Left lung (tissue), 10 donors: ENCODE data around the gene NOX5. TPM values are rescaled to one million over a fixed set of nuclear protein-coding genes. Genes with fewer than 3 reads are reported as not detected.

ENCODE experiments used
- ATAC-seq: fragments of 200-7000 bp; cut with Tn5 transposase; one replicate; pipeline ENCODE4 v1.9.1; 2020; ENCODE audit warnings: moderate library complexity
- DNase-seq, 4 donors: peaks; one replicate each; pipeline ENCODE4 v3.0.0-alpha.2; 2013 to 2020
- H3K27ac ChIP-seq, 2 donors: fragments of 200-600 bp; sonication (generic) in 1 of 2; one replicate each; pipeline versions ENCODE4 v1.5.0 to v1.8.0; 2020 to 2021
- H3K27me3 ChIP-seq, 2 donors: fragments of 200-600 bp; sonication (generic) in 1 of 2; one replicate each; pipeline versions ENCODE4 v1.5.0 to v1.8.0; 2020 to 2021
- H3K36me3 ChIP-seq, 2 donors: fragments of 200-600 bp; sonication (generic) in 1 of 2; one replicate each; pipeline versions ENCODE4 v1.5.0 to v1.8.0; 2020 to 2021
- H3K4me1 ChIP-seq, 2 donors: fragments of 200-600 bp; one replicate each; pipeline ENCODE4 v1.8.0; 2021
- H3K4me3 ChIP-seq, 2 donors: fragments of 200-600 bp; sonication (generic) in 1 of 2; one replicate each; pipeline versions ENCODE4 v1.5.0 to v1.8.0; 2020 to 2021; ENCODE audit warnings: mild to moderate bottlenecking in 1 of 2
- H3K9me3 ChIP-seq, 2 donors: fragments of 200-600 bp; sonication (generic) in 1 of 2; one replicate each; pipeline versions ENCODE4 v1.5.0 to v1.8.0; 2020 to 2021
- intact Hi-C, 2 donors: fragments of 100-400 bp; cut with DNase I; formaldehyde crosslinking; loops; one replicate each; pipeline versions ENCODE4 v1.11.2 to v1.14.2; 2022
- polyA plus RNA-seq, 6 donors: library from polyadenylated mRNA; unstranded; fragments of 120-200 nt; gene quantifications; one replicate each; pipeline ENCODE4 v1.2.1, GENCODE V29; 2013; ENCODE audit not compliant: insufficient read length in 6 of 6
- total RNA-seq, 2 donors: library from RNA; stranded (reverse); fragmentation: NEBNext Ultra II Directional; extraction: Animal tissue kit (Norgen Biotek cat#: 25700); gene quantifications; one replicate each; pipeline ENCODE4 v1.2.1, GENCODE V29; 2021
- TF ChIP-seq, protein P1 (sequence below), 2 donors: fragments of 200-600 bp; sonication (generic) in 1 of 2; IDR thresholded peaks; one replicate each; pipeline versions ENCODE4 v1.5.0 to v1.8.0; 2021; ENCODE audit warnings: antibody characterized with exemption in 2 of 2
- donor health status: DM: no; HTN: yes; CAD: no.
- donor health status: DM: no; HTN: no; CAD: no.

Gene NOX5
- total and polyA plus RNA-seq, 8 donors: 0.16 to 0.83 (median 0.41) TPM

- no peak overlapping the region for H3K4me3 ChIP-seq
These were observed 84.3 kb downstream of the NOX5 start for GRCh38 chr15:69098771-69099170.

DNA sequence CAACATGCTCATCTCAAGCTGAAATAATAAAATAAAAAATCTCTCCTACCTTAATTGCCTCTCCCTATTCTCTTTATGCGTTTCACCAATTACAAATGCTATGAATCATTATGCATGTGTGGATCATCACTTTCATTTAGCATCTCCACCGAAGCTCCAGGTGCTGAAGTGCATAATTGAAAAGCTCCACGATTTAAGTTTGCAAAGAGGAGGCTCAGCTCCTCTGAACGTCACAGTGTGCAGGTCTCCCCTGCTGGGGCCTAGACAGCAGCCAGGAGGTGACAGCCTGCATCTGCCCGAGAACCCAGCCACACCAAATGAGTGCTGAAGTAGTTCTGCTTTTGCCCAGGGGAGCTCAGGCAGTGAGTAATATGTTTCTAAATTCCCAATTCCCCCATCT, 85.4 kb downstream of the NOX5 start:
- no peak for DNase-seq
- intact Hi-C loops: no loop called here
- no peaks in the 10 kb centered on the region for H3K4me1 ChIP-seq
- no peak overlapping the region for H3K4me3 ChIP-seq
- no peaks in the 10 kb centered on the region for H3K36me3 ChIP-seq
- H3K27ac ChIP-seq: no peak overlapping the region
- ATAC-seq: no peak
- TF ChIP-seq, protein P1, sequence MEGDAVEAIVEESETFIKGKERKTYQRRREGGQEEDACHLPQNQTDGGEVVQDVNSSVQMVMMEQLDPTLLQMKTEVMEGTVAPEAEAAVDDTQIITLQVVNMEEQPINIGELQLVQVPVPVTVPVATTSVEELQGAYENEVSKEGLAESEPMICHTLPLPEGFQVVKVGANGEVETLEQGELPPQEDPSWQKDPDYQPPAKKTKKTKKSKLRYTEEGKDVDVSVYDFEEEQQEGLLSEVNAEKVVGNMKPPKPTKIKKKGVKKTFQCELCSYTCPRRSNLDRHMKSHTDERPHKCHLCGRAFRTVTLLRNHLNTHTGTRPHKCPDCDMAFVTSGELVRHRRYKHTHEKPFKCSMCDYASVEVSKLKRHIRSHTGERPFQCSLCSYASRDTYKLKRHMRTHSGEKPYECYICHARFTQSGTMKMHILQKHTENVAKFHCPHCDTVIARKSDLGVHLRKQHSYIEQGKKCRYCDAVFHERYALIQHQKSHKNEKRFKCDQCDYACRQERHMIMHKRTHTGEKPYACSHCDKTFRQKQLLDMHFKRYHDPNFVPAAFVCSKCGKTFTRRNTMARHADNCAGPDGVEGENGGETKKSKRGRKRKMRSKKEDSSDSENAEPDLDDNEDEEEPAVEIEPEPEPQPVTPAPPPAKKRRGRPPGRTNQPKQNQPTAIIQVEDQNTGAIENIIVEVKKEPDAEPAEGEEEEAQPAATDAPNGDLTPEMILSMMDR (IDR thresholded peaks at IDR 0.05): no peak
- no peaks in the 10 kb centered on the region for H3K27me3 ChIP-seq
- H3K9me3 ChIP-seq: no peaks in the 10 kb centered on the region

More at GRCh38 chr15:69098771-69099170, 84.3 kb downstream of the NOX5 start:
- Histone ChIP-seq H3K9me3 (no peaks in the 10 kb centered on the region), H3K27me3 (no peaks in the 10 kb centered on the region), H3K36me3 (no peaks in the 10 kb centered on the region), H3K4me1 (no peaks in the 10 kb centered on the region), H3K27ac (no peak overlapping the region)
- TF ChIP-seq, protein P1 (IDR thresholded peaks at IDR 0.05): no peak
- no peak for DNase-seq
- intact Hi-C loops: no loop called here
- ATAC-seq: no peak

GRCh38 chr15:69100821-69101220, 86.3 kb downstream of the NOX5 start:
- intact Hi-C loops: no loop called here
- Histone ChIP-seq H3K4me1 (no peaks in the 10 kb centered on the region), H3K36me3 (no peaks in the 10 kb centered on the region), H3K4me3 (no peak overlapping the region), H3K9me3 (no peaks in the 10 kb centered on the region), H3K27me3 (no peaks in the 10 kb centered on the region), H3K27ac (no peak overlapping the region)
- TF ChIP-seq, protein P1 (IDR thresholded peaks at IDR 0.05): no peak
- ATAC-seq (no peak), DNase-seq (no peak)

- TF ChIP-seq, protein P1 (IDR thresholded peaks at IDR 0.05): no peak
- no peak overlapping the region for H3K4me3 ChIP-seq
- no peaks in the 10 kb centered on the region for H3K4me1 ChIP-seq
- DNase-seq: no peak
- no peaks in the 10 kb centered on the region for H3K9me3 ChIP-seq
- no peaks in the 10 kb centered on the region for H3K27me3 ChIP-seq
- no peak overlapping the region for H3K27ac ChIP-seq
- H3K36me3 ChIP-seq: no peaks in the 10 kb centered on the region
- intact Hi-C loops: no loop called here
- no peak for ATAC-seq
These were observed 89.7 kb downstream of the NOX5 start for GRCh38 chr15:69104050-69104750.

GRCh38 chr15:69105451-69105985, 91.0 kb downstream of the NOX5 start:
- Histone ChIP-seq H3K27ac (no peak overlapping the region), H3K27me3 (no peaks in the 10 kb centered on the region), H3K4me3 (no peak overlapping the region), H3K9me3 (no peaks in the 10 kb centered on the region), H3K4me1 (no peaks in the 10 kb centered on the region), H3K36me3 (no peaks in the 10 kb centered on the region)
- TF ChIP-seq, protein P1 (IDR thresholded peaks at IDR 0.05): no peak
- intact Hi-C loops: no loop called here
- DNase-seq (no peak), ATAC-seq (no peak)
